Stomach (tissue), 9 donors: ENCODE results near the gene MIGA2. TPM values are rescaled to one million over a fixed set of nuclear protein-coding genes. Genes with fewer than 3 reads are reported as not detected.

Source experiments
- DNase-seq, 2 donors: peaks; one replicate each; pipeline versions ENCODE4 v3.0.0 to v3.0.0-alpha.2; 2013 to 2019
- H3K27ac ChIP-seq, 5 donors: fragments of 200-600 bp in 4 of 5; sonication (generic) in 4 of 5; one replicate each; pipeline ENCODE4 v1.5.1; 2013 to 2019; ENCODE audit warnings: mild to moderate bottlenecking in 1 of 5, moderate library complexity in 1 of 5
- H3K27me3 ChIP-seq, 3 donors: fragments of 200-600 bp; sonication (generic); one replicate each; pipeline ENCODE4 v1.5.1; 2017 to 2019; ENCODE audit warnings: mixed run types in 1 of 3
- H3K36me3 ChIP-seq, 4 donors: fragments of 200-600 bp; sonication (generic); 1 replicate in 3 of 4; 2 replicates in 1 of 4; pipeline ENCODE4 v1.5.1; 2016 to 2019
- H3K4me1 ChIP-seq, 4 donors: fragments of 200-600 bp; sonication (generic); one replicate each; pipeline ENCODE4 v1.5.1; 2016 to 2019
- H3K4me3 ChIP-seq, 4 donors: fragments of 200-600 bp; sonication (generic) in 3 of 4; one replicate each; pipeline ENCODE4 v1.5.1; 2016 to 2019; ENCODE audit warnings: mild to moderate bottlenecking in 1 of 4
- H3K9me3 ChIP-seq, 4 donors: fragments of 200-600 bp; sonication (generic); one replicate each; pipeline ENCODE4 v1.5.1; 2016 to 2019
- EP300 ChIP-seq: sonication (generic); formaldehyde crosslinking; IDR thresholded peaks from one replicate; pipeline ENCODE4 v1.6.1; 2017; ENCODE audit warnings: antibody characterized with exemption
- POLR2A ChIP-seq, 4 donors: fragments of 450-650 bp; IDR thresholded peaks; one replicate each; pipeline ENCODE4 v1.6.1; 2016; ENCODE audit warnings: antibody characterized with exemption in 4 of 4, control low read depth in 2 of 4, mild to moderate bottlenecking in 1 of 4, moderate library complexity in 1 of 4
- POLR2AphosphoS5 ChIP-seq, 3 donors: sonication (generic); formaldehyde crosslinking; IDR thresholded peaks; one replicate each; pipeline ENCODE4 v1.6.1; 2016; ENCODE audit warnings: antibody characterized with exemption in 3 of 3
- WGBS, 5 donors: extraction: QIAGEN DNeasy Blood & Tissue Kit in 3 of 5; methylation state at CpG; one replicate each; pipeline versions ENCODE4 v1.1.5 to v1.1.7; 2013 to 2018; 5-methylcytosine and 5-hydroxymethylcytosine counted together
- intact Hi-C: fragments of 100-400 bp; cut with DNase I; formaldehyde crosslinking; loops from one replicate; pipeline ENCODE4 v1.15.1; 2023; ENCODE audit warnings: low total_unique reads
- polyA plus RNA-seq, 3 donors: library from polyadenylated mRNA; stranded (reverse); fragments of 200-250 nt; gene quantifications; one replicate each; pipeline ENCODE4 v1.2.3, GENCODE V29; 2013
- total RNA-seq, 5 donors: library from RNA; depleted of rRNA; stranded (reverse); fragments of >200 nt; gene quantifications; one replicate each; pipeline versions ENCODE4 v1.1.0 to v1.2.3, GENCODE V29; 2014 to 2016
- TF ChIP-seq, protein P1 (sequence below), 7 experiments: fragments of 450-650 bp in 4 of 7; fragments of 200-600 bp in 3 of 7; sonication (generic) in 3 of 7; IDR thresholded peaks; one replicate each; pipeline ENCODE4 v1.5.1; 2016 to 2019; ENCODE audit warnings: antibody characterized with exemption in 7 of 7, control low read depth in 2 of 7, mild to moderate bottlenecking in 1 of 7
- donor health status: healthy with polysubstance abuse.
- donor health status: Bipolar disorder and iron deficiency.
- donor health status: healthy.

The MIGA2 gene
- total and polyA plus RNA-seq, 8 donors: 9.0 to 175 (median 39.5) TPM

DNA sequence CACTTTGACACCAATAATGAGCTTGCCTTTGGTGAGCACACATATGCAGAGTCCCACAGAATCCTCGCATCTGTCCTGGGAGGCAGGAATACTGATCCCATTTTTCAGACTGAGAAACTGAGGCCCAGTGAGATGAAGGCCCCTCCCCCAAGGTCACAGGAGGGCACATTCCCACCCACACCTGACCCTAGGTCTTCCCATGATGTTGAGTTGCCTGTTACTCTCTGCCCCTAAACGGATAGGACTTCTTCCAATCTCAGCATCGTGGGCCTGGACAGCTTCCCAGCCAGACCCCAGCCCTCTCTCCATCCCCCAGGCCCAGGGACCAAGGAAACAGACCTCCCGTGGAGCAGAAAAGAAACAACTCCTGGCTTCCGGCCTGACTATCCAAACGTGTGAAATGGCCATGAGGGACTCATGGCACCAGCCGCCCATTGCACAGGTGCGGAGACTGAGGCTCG, 9.2 kb upstream of the MIGA2 start:
- WGBS, 5 donors: 12 to 28% (median 18%) methylated on average over 7 to 9 of the region's 9 CpGs
- no peak for DNase-seq
- Histone ChIP-seq H3K4me3 (peak overlapping the region; percentile 71 to 87 (median 84)), H3K27me3 (no peaks in the 10 kb centered on the region), H3K36me3 (no peaks in the 10 kb centered on the region), H3K27ac (peak overlapping the region; percentile 87 to 95 (median 88)), H3K9me3 (no peaks in the 10 kb centered on the region), H3K4me1 (peaks cover 39 to 56% (median 53%) of the 10 kb centered on the region in 4 donors)
- TF ChIP-seq, protein P1, sequence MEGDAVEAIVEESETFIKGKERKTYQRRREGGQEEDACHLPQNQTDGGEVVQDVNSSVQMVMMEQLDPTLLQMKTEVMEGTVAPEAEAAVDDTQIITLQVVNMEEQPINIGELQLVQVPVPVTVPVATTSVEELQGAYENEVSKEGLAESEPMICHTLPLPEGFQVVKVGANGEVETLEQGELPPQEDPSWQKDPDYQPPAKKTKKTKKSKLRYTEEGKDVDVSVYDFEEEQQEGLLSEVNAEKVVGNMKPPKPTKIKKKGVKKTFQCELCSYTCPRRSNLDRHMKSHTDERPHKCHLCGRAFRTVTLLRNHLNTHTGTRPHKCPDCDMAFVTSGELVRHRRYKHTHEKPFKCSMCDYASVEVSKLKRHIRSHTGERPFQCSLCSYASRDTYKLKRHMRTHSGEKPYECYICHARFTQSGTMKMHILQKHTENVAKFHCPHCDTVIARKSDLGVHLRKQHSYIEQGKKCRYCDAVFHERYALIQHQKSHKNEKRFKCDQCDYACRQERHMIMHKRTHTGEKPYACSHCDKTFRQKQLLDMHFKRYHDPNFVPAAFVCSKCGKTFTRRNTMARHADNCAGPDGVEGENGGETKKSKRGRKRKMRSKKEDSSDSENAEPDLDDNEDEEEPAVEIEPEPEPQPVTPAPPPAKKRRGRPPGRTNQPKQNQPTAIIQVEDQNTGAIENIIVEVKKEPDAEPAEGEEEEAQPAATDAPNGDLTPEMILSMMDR (IDR thresholded peaks at IDR 0.05): no peak
- TF ChIP-seq POLR2A (IDR thresholded peaks at IDR 0.05): no peak
- no peak for TF ChIP-seq POLR2AphosphoS5 (IDR thresholded peaks at IDR 0.05)
- TF ChIP-seq EP300: no peak
- intact Hi-C loops: no loop called here

DNA sequence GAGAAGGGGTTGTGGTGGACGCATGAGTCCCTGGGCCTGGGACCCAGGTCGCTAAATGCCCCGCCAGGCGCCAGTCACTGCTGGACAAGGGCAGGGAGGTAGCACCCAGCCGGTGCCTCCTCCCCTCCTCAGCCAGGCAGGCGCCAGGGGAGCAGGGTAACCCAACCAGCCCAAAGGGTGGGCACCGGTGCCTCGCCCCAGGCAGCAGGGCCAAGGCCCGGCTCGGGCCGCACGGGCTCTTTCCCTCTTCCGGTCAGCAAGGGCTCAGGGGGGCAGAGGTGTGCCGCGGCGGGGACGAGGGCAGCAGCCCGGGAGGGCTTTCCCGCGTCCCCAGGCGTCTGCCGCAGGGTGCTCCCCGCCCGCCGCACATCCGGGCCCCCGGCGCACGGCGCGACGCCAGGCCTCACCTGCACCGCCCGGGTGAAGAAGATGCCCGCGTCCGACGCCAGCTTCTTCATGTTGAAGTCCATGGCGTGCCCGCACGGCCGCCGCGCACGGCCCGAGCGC, 8.7 kb upstream of the MIGA2 start:
- H3K4me1 ChIP-seq: peaks cover 35 to 51% (median 48%) of the 10 kb centered on the region in 4 donors
- peak overlapping the region; percentile 87 to 95 (median 88) for H3K27ac ChIP-seq
- peak in 1 of 2 donors; percentile 78 for DNase-seq
- TF ChIP-seq, protein P1 (IDR thresholded peaks at IDR 0.05): no peak
- H3K9me3 ChIP-seq: no peaks in the 10 kb centered on the region
- H3K36me3 ChIP-seq: no peaks in the 10 kb centered on the region
- intact Hi-C loops: no loop called here
- no peaks in the 10 kb centered on the region for H3K27me3 ChIP-seq
- 1 to 7% (median 3%) methylated on average over 4 to 47 of the region's 47 CpGs for WGBS, 5 donors
- H3K4me3 ChIP-seq: peak overlapping the region; percentile 71 to 87 (median 84)

DNA sequence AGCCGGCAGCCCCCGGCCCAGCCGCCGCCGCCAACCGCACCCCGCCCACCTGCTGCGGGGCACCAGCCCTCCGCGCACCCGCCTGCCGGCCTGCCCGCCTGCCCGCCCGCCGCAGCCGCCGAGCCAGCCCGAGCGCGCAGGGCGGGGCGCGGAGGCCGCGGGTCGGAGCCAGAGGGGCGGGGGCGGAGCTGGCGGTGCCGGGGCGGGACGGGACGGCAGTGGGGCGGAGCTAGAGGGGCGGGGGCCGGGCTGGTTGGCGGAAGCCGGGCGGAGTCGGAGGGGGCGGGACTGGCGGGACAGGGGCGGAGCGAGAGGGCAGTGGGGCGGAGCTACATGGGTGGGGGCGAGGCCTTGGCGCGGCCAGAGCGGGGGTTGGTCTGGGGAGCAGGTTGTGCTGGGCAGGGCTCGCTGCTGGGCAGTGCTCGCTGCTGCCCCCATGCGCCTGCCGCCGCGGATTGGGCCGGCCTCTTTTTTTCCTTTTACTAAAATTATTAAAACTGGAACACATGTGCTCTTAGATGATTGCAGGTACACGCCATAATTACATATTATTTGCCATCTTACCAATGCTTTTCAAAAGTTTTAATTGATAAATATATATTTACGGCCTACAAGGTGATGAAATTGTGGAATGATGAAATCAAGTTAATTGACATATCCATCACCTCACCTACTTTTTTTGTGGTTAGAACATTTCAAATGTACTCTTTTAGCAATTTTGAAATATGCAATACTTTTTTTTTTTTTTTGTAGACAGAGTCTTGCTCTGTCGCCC, 8.0 kb upstream of the MIGA2 start, which contains the start of gene SH3GLB2:
Gene SH3GLB2 (minus strand): TSS at position 140 of the 775 bp plus-strand sequence. CDS start 177 bp downstream, outside the sequence.
- DNase-seq: peak; percentile 95 to 98
- Histone ChIP-seq H3K9me3 (no peaks in the 10 kb centered on the region), H3K36me3 (no peaks in the 10 kb centered on the region), H3K27me3 (no peaks in the 10 kb centered on the region), H3K27ac (peak within 1 kb of the TSS; percentile 87 to 95 (median 88)), H3K4me1 (peaks cover 29 to 45% (median 42%) of the 10 kb centered on the region in 4 donors), H3K4me3 (peak within 1 kb of the TSS; percentile 71 to 87 (median 84))
- intact Hi-C loops: no loop called here
- WGBS, 5 donors: 2 to 4% (median 3%) methylated on average over 14 to 60 of the region's 60 CpGs
- TF ChIP-seq, protein P1 (IDR thresholded peaks at IDR 0.05): peak in 5 of 7 experiments; percentile 48 to 91 (median 88)
- peak in 2 of 3 donors; percentile 14 to 51 for TF ChIP-seq POLR2AphosphoS5 (IDR thresholded peaks at IDR 0.05)
- TF ChIP-seq EP300: no peak

DNA sequence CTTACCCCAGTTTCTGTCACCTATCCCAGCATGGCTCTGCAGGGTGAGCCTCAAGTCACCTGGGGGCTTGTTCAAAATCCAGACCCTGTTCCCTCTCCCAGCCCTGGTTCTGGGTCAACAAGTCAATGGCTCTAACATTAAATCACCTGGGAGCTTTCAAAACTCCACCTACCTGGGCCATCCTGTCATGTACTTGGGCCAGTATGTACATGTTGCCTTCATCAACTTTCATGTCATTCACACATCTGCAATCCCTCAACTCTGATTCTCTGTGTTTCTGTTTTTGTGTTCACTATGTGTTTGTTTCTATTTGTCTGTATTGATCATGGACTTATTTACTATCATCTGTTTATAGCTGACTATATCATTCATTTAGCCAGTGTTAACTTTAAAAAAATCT, 6.2 kb upstream of the MIGA2 start:
- Histone ChIP-seq H3K27ac (no peak overlapping the region), H3K9me3 (no peaks in the 10 kb centered on the region), H3K36me3 (no peaks in the 10 kb centered on the region), H3K4me3 (no peak overlapping the region), H3K4me1 (peaks cover 20 to 35% (median 34%) of the 10 kb centered on the region in 4 donors), H3K27me3 (no peaks in the 10 kb centered on the region)
- peak in 1 of 2 donors; percentile 4 for DNase-seq
- TF ChIP-seq POLR2AphosphoS5 (IDR thresholded peaks at IDR 0.05) (no peak), EP300 (no peak), POLR2A (IDR thresholded peaks at IDR 0.05) (no peak)
- TF ChIP-seq, protein P1 (IDR thresholded peaks at IDR 0.05): no peak
- intact Hi-C loops: no loop called here
